ENCODE measurements around the gene HUWE1. TPM values are rescaled to one million over a fixed set of nuclear protein-coding genes. Genes with fewer than 3 reads are reported as not detected.

The HUWE1 gene
- total RNA-seq, 2 experiments from 2014 or later = 116 to 269 TPM

Small RNA genes within 50 kb of the gene (microRNA-seq; reads per million reads assigned to microRNA genes)
- gene MIR98 (ENCODE audit: borderline replicate concordance) = 2,265 reads per million, percentile 89 among the genes with 10 or more reads in this experiment
- gene MIRLET7F2 (ENCODE audit: borderline replicate concordance) = 5,558 reads per million, percentile 92 among the genes with 10 or more reads in this experiment

Small RNA genes within 50 kb of the gene (small RNA-seq; reads per million reads assigned to genes)
- gene MIR98 (0.57 reads per million, percentile 14 among the genes with 10 or more reads in this experiment), gene MIRLET7F2 (6.2 reads per million, percentile 93 among the genes with 10 or more reads in this experiment)
